ENCODE results near the gene CUL7. TPM values are rescaled to one million over a fixed set of nuclear protein-coding genes. Genes with fewer than 3 reads are reported as not detected.

The CUL7 gene
- total RNA-seq, 1 experiment from 2014 or later = 20.8 TPM

DNA sequence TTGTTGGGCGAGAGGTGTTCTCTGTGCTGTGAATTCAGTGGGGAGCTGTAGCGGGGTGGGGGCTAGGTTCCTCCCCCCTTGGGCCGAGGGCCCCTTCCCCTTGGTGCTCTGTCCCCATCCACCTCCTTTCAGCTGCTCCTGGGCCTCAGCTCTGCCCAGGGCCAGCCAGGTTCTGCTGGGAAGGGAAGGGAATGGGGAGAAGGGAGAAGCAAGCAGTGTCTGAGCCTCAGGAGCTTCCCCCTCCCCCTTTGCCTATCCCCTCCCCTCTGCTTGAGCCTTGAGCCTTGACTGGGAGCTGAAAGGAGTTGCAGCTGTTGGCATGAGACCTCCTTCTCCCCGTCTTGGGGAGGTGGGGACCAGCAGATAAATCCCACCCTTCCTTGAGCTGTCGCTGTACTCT, 32.8 kb downstream of the CUL7 start:
- ChIA-PET CTCF (interaction anchor here (0.8 to 2.9 kb wide), 8 partner anchors 14 to 154 kb away, joined by 3 to 18 read pairs (median 5); partner anchors contain the start of genes CUL7 and GNMT), POLR2A (interaction anchor here (0.7 to 3.1 kb wide), 7 partner anchors 14 to 150 kb away, joined by 3 to 12 read pairs (median 3); partner anchors contain the start of genes CNPY3, CUL7, PEX6 and PPP2R5D)
- Mint-ChIP-seq H3K36me3 (peaks cover 40% of the 10 kb centered on the region), H3K9me3 (no peaks in the 10 kb centered on the region), H3K27ac (peak overlapping the region; percentile 87; the same call in 1 of the 2 replicates), H3K4me1 (peaks cover 12% of the 10 kb centered on the region), H3K4me3 (peak overlapping the region; percentile 74), H3K27me3 (ENCODE audit: low read depth) (no peaks in the 10 kb centered on the region)
- DNase-seq (ENCODE audit: low spot score) (peak; percentile 36), ATAC-seq (peak; percentile 84)
- TF ChIP-seq NFYB (CRISPR knock-in tag; conservative IDR thresholded peaks at IDR 0.05; ENCODE audit: low read depth) (no peak), SMAD3 (CRISPR knock-in tag; IDR thresholded peaks at IDR 0.05; ENCODE audit: borderline replicate concordance) (no peak), JAZF1 (CRISPR knock-in tag; IDR thresholded peaks at IDR 0.05) (no peak), ZNF232 (CRISPR knock-in tag; IDR thresholded peaks at IDR 0.05) (no peak), SMAD4 (CRISPR knock-in tag; IDR thresholded peaks at IDR 0.05) (no peak), CTCF (IDR thresholded peaks at IDR 0.05) (no peak)

DNA sequence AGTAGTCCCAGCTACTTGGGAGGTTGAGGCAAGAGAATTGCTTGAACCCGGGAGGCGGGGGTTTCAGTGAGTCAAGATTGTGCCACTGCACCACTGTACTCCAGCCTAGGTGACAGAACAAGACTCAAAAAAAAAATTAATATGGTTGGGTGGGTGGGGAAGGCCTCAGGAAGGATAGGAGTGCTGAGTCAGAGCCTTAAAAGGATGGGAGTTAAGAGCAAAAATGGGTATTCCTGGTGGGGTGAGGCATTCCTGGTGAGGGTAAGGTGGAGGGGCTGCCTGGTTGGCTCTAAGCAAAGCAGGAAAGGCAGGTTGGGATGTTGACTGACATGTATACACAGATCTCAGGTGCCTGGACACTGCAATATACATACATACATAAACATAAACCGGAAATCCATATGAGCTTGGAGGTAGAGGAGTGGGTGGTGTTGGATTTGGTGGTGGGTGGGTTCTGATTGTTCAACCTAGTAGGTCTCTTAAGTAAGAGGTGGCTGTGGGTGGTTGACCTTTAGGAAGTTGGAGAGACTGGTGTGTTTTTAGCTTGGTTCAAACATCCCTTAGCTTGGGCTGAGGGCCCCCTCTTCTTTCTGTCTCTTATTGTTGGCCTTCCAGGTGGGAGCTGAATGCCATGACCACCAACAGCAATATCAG, 33.5 kb downstream of the CUL7 start:
- Mint-ChIP-seq H3K36me3 (peaks cover 37% of the 10 kb centered on the region), H3K4me3 (peak overlapping the region; percentile 74), H3K9me3 (no peaks in the 10 kb centered on the region), H3K27me3 (ENCODE audit: low read depth) (no peaks in the 10 kb centered on the region), H3K27ac (peak overlapping the region; percentile 85), H3K4me1 (peaks cover 14% of the 10 kb centered on the region)
- TF ChIP-seq ESRRA (CRISPR knock-in tag; IDR thresholded peaks at IDR 0.05; ENCODE audit: borderline replicate concordance) (no peak), ZNF121 (CRISPR knock-in tag; IDR thresholded peaks at IDR 0.05) (no peak), ZNF232 (CRISPR knock-in tag; IDR thresholded peaks at IDR 0.05) (no peak), FOXJ3 (CRISPR knock-in tag; IDR thresholded peaks at IDR 0.05; ENCODE audit: borderline replicate concordance) (no peak), TP53 (CRISPR knock-in tag; IDR thresholded peaks at IDR 0.05) (no peak), STAT6 (CRISPR knock-in tag; conservative IDR thresholded peaks at IDR 0.05; ENCODE audit: low read depth) (no peak), TEAD1 (CRISPR knock-in tag; IDR thresholded peaks at IDR 0.05) (no peak)
- TF ChIP-seq, protein P1, sequence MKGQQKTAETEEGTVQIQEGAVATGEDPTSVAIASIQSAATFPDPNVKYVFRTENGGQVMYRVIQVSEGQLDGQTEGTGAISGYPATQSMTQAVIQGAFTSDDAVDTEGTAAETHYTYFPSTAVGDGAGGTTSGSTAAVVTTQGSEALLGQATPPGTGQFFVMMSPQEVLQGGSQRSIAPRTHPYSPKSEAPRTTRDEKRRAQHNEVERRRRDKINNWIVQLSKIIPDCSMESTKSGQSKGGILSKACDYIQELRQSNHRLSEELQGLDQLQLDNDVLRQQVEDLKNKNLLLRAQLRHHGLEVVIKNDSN (CRISPR knock-in tag; IDR thresholded peaks at IDR 0.05) = no peak
- TF ChIP-seq, protein P2, sequence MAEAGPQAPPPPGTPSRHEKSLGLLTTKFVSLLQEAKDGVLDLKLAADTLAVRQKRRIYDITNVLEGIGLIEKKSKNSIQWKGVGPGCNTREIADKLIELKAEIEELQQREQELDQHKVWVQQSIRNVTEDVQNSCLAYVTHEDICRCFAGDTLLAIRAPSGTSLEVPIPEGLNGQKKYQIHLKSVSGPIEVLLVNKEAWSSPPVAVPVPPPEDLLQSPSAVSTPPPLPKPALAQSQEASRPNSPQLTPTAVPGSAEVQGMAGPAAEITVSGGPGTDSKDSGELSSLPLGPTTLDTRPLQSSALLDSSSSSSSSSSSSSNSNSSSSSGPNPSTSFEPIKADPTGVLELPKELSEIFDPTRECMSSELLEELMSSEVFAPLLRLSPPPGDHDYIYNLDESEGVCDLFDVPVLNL (CRISPR knock-in tag; IDR thresholded peaks at IDR 0.05; ENCODE audit: borderline replicate concordance, low read depth) = no peak
- POLR2A ChIA-PET = interaction anchor here (0.7 to 3.1 kb wide), 6 partner anchors 15 to 150 kb away, joined by 3 to 12 read pairs (median 4); partner anchors contain the start of genes CNPY3, CUL7, PPP2R5D and SRF
- DNase-seq (ENCODE audit: low spot score) (no peak), ATAC-seq (no peak)
- CTCF ChIA-PET = interaction anchor here (1.1 to 2.9 kb wide), 5 partner anchors 33 to 154 kb away, joined by 3 to 18 read pairs (median 5); partner anchors contain the start of genes CUL7 and GNMT

GRCh38 chr6:43019152-43019551, 34.5 kb downstream of the CUL7 start:
- H3K4me3 Mint-ChIP-seq = no peak overlapping the region
- H3K36me3 Mint-ChIP-seq = peaks cover 27% of the 10 kb centered on the region
- ChIA-PET POLR2A (no interaction called here), CTCF (interaction anchor here (1.2 kb wide), 1 partner anchor 55 kb away, joined by 3 read pairs; no protein-coding TSS in a partner anchor)
- no peaks in the 10 kb centered on the region for H3K27me3 Mint-ChIP-seq (ENCODE audit: low read depth)
- no peak for TF ChIP-seq NR2C2 (CRISPR knock-in tag; IDR thresholded peaks at IDR 0.05)
- TF ChIP-seq, protein P3, sequence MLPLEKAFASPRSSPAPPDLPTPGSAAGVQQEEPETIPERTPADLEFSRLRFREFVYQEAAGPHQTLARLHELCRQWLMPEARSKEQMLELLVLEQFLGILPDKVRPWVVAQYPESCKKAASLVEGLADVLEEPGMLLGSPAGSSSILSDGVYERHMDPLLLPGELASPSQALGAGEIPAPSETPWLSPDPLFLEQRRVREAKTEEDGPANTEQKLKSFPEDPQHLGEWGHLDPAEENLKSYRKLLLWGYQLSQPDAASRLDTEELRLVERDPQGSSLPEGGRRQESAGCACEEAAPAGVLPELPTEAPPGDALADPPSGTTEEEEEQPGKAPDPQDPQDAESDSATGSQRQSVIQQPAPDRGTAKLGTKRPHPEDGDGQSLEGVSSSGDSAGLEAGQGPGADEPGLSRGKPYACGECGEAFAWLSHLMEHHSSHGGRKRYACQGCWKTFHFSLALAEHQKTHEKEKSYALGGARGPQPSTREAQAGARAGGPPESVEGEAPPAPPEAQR (CRISPR knock-in tag; IDR thresholded peaks at IDR 0.05) = no peak
- TF ChIP-seq GTF2I (CRISPR knock-in tag; conservative IDR thresholded peaks at IDR 0.05) = no peak
- no peak for ATAC-seq
- H3K4me1 Mint-ChIP-seq = peaks cover 20% of the 10 kb centered on the region
- H3K27ac Mint-ChIP-seq = no peak overlapping the region
- no peaks in the 10 kb centered on the region for H3K9me3 Mint-ChIP-seq
- no peak for DNase-seq (ENCODE audit: low spot score)
